ENCODE measurements around the gene SCGB3A2. TPM values are rescaled to one million over a fixed set of nuclear protein-coding genes. Genes with fewer than 3 reads are reported as not detected.

Gene SCGB3A2
- total RNA-seq, 1 experiment from 2014 or later, result not detected

DNA sequence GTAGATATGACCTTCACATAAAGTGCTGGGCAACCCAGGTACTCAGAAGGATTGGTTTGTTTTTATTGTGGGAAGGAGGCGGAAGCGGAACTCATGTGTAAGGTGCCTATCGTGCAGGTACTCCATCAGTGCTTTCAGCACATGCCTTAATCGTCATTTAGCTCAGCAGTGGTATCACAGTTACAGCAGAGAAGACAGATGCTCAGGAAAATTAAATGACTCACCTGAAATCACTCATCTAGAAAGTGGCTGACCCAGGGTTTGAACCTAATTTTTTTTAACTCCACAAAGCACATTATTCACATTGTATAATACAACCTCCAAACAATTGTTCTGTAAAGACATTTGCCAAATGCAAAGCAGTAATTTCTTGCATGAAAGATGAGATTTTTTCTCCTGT, 25.6 kb downstream of the SCGB3A2 start:
- peak; percentile 30 for DNase-seq (ENCODE audit: low spot score)

DNA sequence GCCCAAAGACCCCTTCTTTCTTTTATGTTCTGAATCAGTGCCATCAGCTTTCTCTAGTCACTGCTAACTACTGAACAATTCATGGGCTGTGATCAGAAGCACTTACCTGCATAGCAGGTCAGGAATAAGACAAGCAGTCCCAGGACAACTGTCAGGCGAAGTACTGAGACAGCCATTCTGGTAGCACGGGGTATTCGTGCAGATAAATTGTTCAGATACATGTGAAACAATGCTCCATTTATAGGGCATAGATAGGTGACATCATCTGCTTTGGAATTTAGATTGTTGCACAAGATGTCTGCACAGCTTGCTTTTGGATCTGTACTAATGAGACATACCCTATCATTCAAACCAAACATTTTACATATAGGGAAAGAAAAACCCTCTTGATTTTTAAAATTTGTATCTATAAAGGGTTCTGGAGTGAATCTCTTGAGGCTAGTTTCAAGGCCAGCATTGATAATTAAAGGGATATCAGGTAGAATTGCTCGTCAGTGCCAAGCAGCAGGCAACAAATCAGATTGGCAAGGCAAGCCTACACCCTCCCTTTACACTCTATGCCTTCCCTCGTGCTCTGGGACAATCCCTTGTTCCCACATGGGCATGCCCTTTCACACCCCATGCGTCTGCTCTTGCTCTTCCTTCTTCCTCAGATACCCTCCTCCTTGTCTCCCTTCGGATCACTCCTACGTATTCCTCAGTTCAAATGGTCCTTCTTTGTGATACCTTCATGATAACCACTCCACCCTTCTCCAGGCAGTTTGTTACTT, 28.0 kb downstream of the SCGB3A2 start, which contains the start of gene C5orf46:
Gene C5orf46, minus strand, starts transcription at position 213 of the 770 bp plus-strand sequence. Its CDS starts 37 bp downstream, at position 176.
- peak; percentile 66 for DNase-seq (ENCODE audit: low spot score)

DNA sequence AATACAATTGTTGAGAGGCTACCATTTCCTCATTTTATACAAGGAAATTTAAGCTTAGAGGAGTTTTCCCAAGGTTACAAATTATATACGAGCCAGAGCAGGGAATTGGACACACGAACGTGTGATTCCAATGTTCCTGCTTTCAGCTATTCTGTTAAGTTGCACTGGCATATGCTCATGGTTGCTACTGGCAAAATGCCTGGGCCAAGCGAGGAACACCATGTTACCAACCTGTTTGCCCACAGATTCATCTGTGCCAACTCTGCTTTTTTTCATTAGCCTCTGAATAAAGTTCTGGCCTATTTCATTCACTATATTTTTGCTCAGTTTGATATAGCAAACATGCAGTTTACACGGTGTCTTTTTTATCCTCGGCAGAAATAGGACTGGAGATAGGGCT, 32.9 kb downstream of the SCGB3A2 start:
- no peak for DNase-seq (ENCODE audit: low spot score)

DNA sequence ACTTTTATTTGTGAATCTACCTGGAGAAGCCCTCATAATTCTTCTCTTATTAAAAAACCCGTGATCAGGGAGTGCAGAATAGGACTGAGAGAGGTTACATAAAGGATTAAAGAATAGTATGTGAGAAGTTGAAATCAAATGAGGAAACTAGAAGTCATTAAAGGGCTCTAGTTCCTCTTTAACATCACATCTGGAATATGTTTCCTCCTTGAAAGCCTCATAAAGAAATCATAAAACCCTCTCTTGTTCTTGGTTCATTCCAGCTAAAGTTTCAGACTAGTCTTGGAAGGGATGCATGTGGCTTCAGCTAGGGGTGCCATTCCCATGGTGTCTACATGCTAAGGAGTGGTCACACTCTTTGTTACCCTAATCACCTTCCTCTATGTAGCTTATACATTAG, 33.5 kb downstream of the SCGB3A2 start:
- no peak for DNase-seq (ENCODE audit: low spot score)

DNA sequence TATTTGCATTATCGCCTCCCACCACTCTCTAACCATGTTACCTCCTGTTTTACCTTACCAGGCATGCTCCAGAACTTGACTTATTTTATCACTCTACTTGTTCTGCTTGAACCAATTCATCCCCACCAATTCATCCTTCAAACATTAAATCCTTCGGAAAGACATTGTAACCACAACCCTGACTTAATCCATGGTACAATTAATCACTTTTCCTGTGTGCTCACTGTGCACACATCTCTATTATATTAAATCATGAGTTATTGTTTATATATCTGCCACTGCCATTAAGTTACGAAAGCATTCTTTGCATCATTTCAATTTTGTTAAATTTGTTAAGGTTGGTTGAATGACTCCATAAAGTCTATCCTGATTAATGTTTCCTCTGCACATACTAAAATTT, 35.3 kb downstream of the SCGB3A2 start:
- no peak for DNase-seq (ENCODE audit: low spot score)

DNA sequence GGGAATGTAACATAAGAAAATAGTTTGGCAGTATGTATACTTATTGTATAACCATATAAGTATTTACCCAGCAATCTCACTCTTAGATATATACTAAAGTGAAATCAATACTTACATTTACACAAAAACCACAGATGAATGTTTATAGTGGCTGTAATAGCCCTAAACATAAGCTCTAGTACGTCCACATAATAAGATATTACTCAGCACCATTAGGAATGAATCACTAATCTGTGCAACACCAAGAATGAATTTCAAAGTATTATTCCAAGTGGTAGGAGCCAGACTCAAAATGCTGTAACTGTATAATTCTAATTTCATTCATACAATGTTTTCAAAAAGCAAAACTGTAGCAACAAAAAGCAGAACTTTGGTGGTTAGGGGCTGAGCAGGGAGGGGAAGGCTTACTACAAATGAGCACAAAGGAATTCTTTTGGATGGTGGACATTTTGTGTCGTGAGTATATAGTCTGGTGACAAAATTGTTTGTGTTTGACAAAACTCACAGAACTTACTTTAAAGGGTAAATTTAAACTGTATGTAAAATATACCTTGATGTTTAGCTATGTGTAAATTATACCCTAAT, 39.7 kb downstream of the SCGB3A2 start:
- DNase-seq (ENCODE audit: low spot score), result no peak

DNA sequence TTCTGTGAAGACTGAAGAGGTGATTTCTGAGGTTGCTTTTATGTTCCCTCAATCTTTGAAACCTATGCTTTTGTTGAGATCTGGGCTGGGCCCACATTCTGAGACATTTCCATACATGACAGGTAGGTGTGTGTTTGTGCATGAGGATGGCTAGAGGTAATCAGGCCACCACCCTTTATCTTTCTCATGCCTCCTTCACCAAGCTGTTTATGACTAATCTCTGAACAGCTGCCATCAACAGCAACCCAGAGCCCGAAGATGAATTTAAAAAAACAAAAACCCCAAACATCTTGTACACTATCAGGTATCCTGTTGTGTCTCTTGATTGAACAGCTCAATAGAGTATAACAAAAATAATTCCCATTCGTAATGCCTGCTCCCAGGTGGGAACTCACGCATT, 40.4 kb downstream of the SCGB3A2 start:
- no peak for DNase-seq (ENCODE audit: low spot score)

DNA sequence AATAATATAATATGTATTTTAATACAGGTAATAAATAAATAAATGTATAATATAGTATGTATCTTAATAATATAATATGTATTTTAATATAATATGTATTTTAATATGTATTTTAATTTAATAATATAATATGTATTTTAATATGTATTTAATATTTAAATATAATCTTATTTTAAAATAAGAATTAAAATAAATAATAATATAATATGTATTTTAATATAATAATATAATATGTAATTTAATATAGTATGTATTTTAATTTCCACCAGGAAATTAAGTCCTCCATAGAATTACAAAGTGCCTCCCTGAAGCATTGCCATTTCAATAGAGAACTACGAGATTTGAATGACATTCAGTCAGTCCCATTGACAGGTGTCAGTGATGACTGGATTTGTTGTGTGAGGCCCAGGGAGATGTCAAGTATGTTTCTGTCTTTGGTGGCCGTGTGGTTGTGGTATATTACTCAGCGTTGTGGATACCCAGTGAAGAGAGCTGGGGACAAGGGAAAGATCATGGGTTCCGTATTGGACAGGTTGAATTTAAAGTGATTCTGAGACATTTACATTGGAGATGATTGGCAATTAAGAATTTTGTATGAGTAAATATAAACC, 42.0 kb downstream of the SCGB3A2 start:
- DNase-seq (ENCODE audit: low spot score), result no peak

DNA sequence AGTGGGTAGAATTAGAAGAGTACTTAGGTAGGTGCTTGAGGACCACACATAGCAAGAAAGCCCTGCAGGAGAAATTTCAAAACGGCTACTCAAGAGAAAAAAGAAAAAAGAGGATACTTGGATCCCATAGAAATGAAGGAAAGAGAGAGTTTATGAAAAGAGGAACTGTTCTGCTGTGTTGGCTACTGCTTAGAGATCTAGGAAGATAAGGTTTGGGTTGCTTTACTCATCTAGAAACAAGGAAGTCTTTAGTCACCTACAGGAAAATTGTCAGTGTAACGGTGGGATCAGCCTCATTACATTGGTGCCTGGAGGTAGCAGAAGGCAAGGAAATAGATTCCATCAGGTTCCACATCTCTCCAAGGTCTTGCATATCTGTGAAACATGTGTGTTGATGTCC, 42.6 kb downstream of the SCGB3A2 start:
- no peak for DNase-seq (ENCODE audit: low spot score)

DNA sequence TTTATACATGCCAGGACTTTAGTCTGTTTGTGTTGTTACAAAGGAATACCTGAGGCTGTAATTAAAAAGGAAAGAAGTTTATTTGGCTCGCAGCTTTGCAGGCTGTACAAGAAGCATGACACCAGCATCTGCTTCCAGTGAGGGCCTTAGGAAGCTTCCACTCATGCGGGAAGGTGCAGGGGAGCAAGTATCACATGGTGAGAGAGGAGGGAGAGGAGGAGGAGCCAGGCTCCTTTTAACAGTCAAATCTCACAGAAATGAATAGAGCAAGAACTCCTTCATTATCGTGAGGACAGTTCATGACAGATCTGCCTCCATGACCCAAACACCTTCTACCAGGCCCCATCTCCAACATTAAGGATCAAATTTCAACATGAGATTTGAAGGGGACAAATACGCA, 46.5 kb downstream of the SCGB3A2 start:
- DNase-seq (ENCODE audit: low spot score), result no peak

DNA sequence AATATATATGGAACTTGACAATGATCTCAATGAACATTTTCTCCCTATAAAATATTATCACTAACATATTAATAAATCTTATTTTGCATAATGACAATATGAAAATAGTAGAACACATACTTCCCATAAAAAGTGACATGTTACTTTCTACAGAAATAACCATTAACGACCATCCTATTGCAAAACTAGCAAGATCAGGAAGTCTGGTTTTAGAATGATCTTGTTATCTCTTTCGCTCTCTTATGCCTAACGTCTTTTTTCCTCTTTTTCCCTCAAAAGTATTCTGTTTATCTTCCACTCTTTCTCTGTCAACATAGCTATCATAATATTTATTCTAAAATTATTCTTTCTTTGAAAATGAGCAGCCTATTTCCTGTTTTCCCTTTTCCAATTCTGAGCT, 49.4 kb downstream of the SCGB3A2 start:
- no peak for DNase-seq (ENCODE audit: low spot score)

DNA sequence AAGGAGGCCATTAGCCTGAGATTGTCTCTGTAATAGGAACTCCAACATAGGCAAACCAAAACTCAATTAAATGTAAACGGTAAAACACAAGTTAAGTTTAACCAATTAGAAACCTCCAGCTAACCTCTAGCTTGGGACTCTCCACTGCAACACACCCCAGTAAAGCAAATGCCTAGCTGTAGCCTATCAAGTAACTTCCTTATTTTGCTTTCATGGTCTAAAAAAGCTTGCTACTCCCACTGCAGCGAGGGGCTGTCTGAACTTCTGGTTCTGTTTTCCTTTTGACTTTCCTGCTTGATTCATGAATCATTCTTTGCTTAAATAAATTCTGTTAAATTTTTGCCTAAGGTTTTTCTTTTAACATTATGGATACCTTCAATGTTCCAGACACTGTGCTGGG, 52.3 kb downstream of the SCGB3A2 start:
- no peak for DNase-seq (ENCODE audit: low spot score)

Other genes with a start within 250 kb of the SCGB3A2 start
- 12.5 and 15.6 TPM in 2 replicates for gene JAKMIP2, start 96.0 kb upstream of the SCGB3A2 start, total RNA-seq (2014; rRNA removed; shearing (Covaris generic))
- 0.72 and 55.3 TPM in 2 replicates for gene SPINK1, start 47.0 kb upstream of the SCGB3A2 start, total RNA-seq (2014; rRNA removed; shearing (Covaris generic))
- gene C5orf46, start 27.8 kb downstream of the SCGB3A2 start, total RNA-seq (2014; rRNA removed; shearing (Covaris generic)), result not detected in 2 replicates
- gene SPINK5, start 185.3 kb downstream of the SCGB3A2 start, total RNA-seq (2014; rRNA removed; shearing (Covaris generic)), result 0.34 and 1.1 TPM in 2 replicates